Endometrium (tissue), 2 donors: ENCODE measurements around the gene OR10G2.
"Not testable (repeated sequence)": the region's sequence is repeated elsewhere in the genome, so short reads cannot be mapped to it uniquely, and the experiment has no call there.

Source experiments
- FAIRE-seq: peaks from 2 replicates; lab custom pipeline; 2012; peaks lifted over from hg19 to GRCh38; lab: Jason Lieb, UNC
- donor health status: control.
- donor health status: control.

Gene OR10G2, protein sequence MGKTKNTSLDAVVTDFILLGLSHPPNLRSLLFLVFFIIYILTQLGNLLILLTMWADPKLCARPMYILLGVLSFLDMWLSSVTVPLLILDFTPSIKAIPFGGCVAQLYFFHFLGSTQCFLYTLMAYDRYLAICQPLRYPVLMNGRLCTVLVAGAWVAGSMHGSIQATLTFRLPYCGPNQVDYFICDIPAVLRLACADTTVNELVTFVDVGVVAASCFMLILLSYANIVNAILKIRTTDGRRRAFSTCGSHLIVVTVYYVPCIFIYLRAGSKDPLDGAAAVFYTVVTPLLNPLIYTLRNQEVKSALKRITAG

DNA sequence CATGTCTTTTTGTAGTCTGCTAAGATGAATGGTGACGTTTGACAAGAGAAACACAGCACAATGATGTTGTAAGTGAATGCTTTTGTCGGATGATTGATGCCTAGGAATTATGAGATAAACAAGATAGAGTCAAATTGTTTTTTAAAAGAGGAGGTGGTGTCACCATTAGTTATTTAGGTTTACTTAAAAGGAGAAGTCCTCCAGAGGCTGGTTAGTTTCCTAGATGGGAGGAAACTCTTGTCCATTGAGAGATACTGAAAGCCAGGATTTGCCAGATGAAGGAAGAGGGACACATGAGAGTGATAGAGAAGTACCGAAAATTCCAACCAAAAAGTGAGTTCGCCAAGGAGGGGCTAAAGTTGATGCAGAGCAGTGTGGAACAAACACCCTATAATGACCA, at the start of gene OR10G2:
Gene OR10G2 (minus strand): TSS at position 101 of the 400 bp plus-strand sequence. CDS start 98 bp downstream, at position 3.
- no peak for FAIRE-seq

DNA sequence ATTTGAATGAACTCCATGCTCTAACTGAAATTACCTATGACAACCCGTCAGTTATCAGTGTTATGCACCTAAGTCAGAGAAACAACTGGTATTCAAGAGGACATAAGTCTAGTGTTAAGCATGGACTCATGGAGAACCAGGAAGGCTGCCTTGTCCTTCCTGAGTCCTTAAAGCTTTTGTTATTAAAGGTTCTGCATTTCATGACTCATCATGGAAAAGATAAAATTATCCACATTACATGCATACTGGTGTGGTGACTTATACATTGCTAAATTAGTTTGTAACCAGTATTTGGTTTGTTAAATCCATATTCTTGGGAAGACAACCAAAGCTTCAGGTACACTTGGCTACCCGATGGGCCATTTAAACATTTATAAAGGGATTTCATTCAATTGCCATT, 45.3 kb upstream of the OR10G2 start:
- FAIRE-seq = no peak

DNA sequence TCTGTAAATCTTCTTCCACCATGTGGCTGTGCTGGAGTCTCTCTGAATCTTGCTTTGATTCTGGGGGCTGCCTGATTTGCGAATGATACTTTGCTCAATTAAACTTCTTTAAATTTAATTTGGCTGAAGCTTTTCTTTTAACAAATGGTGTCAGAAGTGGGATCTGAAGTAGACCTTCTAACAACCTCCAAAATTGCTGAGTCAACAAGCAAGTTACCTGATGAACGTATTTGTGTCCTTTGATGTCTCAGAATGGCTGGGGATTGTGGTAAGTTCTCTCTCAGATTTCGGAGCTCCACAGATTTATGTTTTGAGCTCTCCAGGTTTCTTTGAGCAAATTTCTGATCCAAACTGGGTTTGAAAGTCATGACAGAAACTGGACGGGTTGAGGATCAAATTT, 40.8 kb upstream of the OR10G2 start:
- no peak for FAIRE-seq

DNA sequence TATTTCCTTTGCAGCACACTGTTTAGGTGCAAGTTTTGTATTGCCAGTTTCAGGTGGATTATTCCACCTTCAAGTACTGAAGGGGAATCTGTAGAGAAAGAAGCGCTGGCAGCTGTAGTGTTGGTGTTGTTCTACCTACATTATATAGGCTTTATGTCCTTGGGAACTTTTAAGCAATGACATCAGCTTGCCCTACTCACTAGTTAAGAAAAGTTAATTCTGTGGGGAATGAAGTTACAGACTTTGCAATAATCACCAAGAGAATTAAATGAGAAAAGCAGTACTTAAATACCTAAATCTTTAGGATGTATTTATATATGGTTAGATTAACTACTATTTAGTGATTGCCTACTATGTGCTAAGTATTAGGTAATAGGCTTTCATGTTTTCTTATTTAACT, 39.0 kb upstream of the OR10G2 start, which contains the start of gene OR4E1:
Gene OR4E1 (minus strand): TSS at position 101 of the 400 bp plus-strand sequence. CDS start 2,883 bp downstream, outside the sequence.
- FAIRE-seq = no peak

DNA sequence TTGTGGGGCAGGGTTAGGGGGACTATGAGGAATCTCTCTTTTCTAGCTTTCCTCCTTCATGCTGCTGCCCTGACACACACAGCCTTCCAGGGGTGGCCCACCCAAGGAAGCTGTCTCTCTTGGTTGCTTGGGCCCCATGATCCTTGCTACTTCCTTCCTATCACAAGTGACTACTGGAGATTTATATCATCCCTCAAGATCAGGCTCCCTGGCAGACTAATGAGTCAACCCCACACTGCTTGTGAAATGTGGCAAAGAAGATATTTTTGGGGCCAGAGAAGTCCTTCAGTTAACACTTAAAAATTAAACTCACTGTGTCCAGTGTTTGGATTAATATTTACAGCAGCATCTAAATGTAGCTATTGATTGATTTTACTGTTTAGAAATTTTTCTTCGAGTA, 37.4 kb upstream of the OR10G2 start:
- no peak for FAIRE-seq

DNA sequence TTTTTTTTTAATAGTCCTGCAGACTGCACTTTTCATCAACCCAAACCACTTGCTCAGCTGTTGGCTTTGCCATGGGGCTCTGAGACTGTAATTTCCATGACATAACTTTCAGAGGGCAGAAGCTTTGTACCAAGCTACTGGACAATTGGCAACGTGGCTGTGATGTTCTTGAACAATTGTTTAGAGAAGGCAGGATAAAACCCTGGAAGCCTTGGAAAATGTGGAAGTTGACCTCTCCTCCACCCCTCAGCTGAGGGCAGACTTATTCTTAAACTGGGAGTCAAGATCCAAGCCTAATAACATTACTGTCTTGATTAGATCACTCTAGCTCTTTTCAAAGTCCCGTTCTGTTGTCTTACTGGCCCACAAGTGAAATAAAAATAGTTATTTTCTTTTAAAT, 36.6 kb upstream of the OR10G2 start:
- no peak for FAIRE-seq

DNA sequence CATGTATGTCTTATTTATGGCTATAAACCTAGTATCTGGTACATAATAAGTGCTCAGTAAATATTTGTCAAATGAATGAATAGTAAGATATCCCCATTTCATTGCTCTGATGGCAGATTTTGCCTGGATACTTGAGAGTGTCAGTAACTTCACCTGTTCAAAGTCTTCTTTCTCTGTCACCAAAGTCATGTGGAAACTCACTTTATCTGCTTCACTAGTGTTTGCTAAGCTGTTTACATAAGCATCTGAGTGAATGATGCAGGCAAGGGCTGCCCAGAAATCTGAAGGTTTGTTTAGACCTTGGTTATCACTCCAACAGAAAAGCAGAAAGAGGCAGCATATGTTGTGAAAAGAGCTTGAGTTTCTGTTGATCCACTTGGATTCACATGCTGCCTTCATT, 34.5 kb upstream of the OR10G2 start:
- no peak for FAIRE-seq

DNA sequence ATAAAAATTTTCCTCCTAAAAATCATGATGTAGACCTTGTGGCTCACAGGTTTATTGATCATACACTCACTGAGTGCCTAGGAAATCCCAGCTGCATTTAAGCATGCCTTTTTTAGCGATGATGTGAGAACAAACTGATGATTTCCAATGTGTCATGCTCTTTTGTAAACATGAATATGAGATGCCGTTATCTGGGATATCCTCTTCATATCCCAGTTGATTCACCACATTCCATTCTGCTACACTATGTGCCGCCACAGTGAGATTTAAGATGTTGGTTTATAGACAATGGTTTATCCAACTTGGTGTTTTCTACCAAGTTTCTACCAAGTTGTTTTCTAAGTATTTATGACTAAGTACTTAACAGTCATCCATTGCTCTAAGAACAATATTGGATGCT, 33.6 kb upstream of the OR10G2 start:
- FAIRE-seq = no peak

DNA sequence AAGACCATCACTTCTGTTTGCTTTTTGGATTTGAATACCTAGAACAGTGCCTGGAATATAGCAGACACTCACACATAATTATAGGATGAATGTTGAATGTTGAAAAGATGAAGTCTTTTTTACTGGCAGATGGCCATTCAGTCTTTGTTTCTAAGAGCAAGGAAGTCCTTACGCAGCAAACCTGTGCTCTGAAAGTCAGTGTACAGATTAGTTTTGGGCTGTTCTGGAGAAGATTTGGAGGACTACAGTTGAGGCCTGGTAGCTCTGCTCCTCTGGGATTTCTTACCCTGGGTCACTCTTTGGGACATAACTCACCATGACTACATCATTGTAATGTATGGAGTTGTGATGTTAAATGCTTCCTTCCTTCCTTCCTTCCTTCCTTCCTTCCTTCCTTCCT, 22.2 kb upstream of the OR10G2 start:
- FAIRE-seq = no peak

DNA sequence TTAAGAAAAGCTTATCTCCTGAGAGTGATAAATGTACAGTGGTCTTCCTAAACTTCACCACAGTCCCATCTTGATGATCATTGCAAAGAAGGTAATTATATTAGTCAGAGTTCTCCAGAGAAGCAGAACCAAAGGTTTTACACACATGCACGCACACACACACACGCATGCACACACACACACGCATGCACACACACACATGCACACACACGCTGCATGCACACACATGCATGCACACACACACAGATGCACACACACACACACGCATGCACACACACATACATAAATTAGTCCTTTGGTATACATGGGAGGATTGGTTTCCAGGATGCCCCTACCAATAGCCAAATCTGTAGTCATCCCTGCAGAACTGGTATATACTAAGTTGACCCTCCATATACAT, 19.5 kb upstream of the OR10G2 start:
- no peak for FAIRE-seq

DNA sequence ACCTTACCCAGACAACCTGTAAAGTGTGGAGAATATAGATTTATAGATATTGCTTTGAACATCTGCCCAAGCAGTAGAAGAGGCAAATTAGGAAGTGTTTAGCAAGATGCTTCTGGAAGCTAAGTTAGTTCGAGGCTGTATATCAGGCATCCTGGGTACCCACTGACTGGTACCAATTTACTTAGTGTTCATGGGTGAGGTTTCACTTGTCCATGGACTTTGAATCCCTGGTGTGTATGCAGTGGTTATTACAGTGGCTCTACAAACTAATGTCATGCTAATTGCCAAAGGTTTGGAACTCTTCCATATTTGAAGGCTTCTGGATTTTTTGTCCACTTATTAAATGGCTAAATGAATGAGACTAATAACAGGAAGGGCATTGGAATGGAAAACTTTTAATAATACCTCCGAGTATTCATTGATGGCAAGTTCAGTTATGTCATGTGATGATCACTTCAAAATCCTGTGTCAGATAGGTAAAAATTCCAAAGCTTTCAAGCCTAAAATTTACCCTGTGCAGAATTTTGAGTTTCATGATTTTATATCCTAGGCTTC, 18.7 kb upstream of the OR10G2 start, which contains the start of gene OR4E2:
Gene OR4E2 (plus strand): TSS at position 505 of the 555 bp plus-strand sequence. CDS start 11,248 bp downstream, outside the sequence.
- FAIRE-seq = no peak

DNA sequence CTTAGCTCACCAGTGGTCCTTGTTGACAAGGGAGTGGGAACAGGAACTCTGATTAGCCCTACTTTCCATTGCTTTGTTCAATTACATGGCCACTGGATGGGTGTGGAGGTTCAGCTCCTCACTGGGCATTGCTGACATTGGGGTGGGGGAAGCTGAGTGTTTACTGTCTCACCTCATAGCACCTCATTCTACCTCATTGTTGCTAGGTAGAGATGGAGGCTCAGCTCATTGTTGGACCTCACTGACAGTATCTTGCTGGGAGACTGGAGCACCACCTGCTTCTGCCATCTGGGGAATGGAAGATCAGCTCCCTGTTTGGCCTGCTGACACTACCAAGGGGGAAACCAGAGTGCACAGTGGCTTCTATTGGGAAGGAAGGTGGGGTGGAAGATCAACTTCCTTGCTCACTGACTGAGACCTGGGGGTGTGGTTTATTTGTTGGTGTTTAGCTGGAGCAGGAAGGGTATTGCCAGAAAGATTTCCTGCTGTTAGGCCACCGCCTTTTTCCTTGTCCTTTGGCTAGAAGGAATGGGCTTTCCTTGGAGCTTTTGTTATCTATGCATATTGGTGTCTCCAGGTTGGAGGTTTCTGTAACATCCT, 17.6 kb upstream of the OR10G2 start:
- FAIRE-seq = no peak

DNA sequence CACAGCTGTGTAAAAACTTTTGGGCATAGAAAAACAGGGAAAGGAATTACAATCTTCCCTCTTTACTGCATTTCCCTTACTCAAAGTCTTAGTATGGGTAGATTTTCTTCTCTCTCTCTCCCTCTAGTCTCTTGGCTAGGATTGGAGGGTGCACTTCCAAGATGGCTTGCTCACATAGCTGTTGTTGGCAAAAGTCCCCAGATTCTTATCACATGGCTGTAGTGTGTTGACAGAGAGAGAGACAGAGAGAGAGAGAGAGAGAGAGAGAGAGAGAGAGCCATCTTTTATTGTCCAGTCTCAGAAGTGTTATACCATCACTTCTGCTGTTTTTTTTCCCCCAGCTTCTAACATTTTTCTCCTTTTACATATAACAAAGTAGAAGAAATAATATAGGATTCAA, 12.6 kb upstream of the OR10G2 start:
- no peak for FAIRE-seq

DNA sequence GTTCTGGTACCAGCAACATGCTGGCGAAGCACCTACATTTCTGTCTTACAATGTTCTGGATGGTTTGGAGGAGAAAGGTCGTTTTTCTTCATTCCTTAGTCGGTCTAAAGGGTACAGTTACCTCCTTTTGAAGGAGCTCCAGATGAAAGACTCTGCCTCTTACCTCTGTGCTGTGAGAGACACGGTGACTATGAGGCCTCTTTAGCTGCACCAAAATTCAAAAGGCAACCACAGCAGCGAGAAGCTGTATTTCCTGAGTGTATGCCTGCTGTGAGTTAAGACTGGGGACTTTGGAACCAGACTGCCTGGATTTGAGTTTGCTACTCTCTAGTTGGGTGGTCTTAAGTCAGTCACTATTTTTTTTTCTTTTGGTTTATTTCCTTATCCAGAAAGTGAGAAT, 8.7 kb upstream of the OR10G2 start:
- FAIRE-seq = no peak

DNA sequence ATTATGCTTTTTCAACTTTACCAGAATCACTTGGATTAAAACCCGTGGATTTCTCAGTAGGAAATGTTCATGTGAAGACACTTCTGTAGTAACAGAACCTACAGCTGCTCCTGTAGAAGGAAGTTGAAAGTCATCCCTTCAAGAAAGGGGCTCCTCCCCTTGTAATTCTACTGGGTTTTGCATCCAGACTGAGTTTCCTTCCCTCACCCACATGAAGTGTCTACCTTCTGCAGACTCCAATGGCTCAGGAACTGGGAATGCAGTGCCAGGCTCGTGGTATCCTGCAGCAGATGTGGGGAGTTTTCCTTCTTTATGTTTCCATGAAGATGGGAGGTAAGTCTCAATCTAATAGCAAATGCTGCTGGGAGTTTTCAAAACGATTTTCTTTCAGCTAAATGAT, 7.9 kb upstream of the OR10G2 start:
- FAIRE-seq = no peak

DNA sequence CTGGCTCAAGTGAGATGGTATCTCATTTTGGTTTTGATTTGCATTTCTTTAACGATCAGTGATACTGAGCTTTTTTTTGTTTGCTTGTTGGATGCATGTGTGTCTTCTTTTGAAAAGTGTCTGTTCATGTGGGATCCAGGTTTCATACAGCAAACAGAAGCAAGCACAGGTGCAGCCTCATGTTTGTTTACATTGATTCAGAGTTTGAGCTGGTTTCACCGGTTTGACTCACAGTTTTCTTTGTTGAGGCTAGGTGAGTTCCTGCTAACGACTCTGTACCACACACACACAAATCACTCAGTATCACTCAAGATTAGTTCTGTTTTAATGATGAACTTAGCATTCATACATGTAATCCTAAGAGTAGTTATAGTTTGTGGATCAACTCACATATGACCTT, 3.7 kb downstream of the OR10G2 start:
- FAIRE-seq = no peak

DNA sequence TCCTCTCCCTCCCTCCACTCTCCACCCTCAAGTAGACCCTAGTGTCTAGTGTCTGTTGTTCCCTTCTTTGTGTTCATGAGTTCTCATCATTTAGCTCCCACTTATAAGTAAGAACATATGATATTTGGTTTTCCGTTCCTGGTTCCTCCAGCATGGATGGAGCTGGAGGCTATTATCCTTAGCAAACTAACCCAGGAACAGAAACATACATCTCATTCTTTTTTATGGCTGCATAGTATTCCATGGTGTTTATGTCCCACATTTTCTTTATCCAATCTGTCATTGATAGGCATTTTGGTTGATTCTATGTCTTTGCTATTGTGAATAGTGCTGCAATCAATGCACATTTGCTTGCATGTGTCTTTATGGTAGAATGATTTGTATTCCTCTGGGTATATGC, 4.2 kb downstream of the OR10G2 start:
- FAIRE-seq = not testable (repeated sequence)

DNA sequence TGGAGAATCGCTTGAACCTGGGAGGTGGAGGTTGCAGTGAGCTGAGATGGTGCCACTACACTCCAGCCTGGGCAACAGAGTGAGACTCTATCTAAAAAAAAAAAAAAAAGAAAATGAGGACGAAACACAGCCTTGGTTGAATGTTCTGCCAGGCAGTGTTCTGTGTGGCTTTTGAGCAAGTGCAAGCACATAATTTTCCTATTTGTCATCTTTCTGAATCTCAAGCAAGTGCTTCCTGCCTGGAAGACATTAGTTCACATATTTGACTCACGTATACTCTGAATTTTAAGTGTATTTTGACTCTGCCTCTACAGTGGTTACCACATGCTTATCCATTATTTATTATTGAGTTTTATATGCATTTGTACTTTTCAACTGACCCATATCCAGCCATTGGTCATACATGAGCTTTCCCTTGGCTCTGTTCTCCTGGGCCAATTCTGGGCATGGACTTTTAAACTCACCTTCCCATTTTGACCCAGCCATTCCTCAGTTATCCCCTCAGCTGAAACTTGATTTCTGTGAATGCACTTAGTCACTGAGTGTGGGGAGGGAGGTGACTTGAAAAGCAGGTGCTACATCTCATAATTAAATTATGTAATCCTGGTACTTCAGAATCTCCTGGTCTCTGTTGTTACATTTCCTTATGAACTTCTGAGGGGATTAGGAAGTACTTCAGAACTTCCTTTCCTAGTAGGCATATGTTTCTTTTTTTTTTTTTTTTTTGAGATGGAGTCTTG, 8.1 kb downstream of the OR10G2 start:
- FAIRE-seq = no peak

DNA sequence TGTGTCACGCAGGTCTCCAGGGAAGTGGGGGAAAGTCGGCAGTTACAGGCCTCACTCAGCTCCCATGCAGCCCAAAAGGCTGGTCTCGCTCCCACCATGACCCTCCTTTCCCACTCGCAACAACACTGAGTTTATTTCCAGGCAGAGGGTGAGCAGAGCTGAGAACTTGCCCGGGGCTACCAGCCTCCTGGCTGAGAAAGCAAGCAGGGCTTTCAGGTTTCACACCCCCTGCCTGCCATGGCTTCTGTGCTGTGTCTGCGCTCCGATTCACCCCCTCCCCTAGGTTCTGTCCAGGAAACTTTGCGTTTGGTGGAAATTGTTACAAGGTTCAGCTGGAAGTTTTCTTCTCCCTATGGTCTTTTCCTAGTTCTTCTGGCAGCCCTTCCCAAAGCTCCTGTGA, 17.1 kb downstream of the OR10G2 start:
- FAIRE-seq = no peak

DNA sequence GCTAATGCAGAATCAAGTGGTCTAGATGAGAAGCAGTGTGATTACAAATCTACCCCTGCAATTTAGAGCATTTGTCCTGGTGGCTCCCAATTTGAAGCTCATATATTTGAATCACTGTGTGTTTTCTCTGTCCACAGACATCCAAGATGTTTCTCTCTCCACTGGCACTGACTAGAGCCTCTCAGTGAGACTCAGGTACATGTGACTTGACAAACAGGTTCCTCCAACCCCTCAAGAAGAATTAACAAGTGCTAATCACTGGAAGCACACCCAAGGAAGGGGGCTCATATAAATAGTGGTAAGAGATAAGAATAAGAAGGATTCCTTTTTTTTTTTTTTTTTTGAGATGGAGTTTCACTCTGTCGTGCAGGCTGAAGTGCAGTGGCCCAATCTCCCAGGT, 20.5 kb downstream of the OR10G2 start:
- no peak for FAIRE-seq

DNA sequence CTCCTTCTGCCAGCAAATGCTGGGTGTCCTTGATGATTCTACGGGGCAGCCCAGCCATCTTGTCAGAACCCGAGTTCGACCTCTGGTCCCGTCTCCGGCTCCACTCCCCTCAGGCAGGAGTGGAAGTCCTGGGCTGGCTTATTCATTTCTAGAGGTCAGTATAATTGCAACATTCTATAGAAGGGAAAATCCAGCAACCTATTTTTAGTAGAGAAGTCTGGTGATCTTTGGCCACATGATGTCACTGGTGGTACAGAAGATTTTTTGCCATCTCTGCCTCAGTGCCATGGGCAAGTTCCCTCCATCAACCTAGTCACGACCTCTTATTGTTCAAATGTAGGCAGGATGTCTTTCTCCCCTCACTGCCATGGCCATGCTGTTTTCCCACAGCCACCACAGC, 22.4 kb downstream of the OR10G2 start:
- FAIRE-seq = no peak

DNA sequence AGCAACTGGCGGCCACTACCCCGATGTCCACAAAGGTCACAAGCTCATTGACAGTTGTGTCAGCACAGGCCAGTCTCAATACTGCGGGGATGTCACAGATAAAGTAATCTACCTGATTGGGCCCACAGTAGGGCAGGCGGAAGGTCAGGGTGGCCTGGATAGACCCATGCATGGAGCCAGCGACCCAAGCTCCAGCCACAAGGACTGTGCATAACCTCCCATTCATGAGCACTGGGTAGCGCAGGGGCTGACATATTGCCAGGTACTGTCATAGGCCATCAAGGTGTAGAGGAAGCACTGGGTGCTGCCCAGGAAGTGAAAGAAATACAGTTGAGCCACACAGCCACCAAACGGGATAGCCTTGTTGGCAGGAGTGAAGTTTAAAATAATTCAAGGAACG, 32.6 kb downstream of the OR10G2 start:
- not testable (repeated sequence) for FAIRE-seq

DNA sequence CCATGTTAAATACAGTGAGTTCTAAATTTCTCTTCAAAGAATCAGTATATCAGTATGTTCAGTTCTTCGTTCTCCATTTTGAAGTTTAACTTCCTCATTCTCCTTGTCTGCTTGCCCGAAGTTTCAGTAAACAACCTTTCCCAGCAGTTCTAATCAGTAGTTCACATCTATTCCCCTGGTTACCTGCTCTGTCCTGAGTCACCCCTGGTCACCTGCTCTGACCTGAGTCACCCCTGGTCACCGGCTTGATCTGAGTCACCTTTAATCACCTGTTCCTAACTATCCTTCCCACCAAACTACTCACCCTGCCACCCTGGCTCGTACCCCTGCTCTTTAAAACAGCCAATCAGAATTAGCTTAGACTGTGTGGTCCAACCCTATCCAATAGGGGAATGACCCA, 45.4 kb downstream of the OR10G2 start:
- FAIRE-seq = no peak
